Effector memory CD4-positive, alpha-beta T cell (primary cell): ENCODE results near the gene TMEM215.

Source experiments
- DNase-seq, 3 donors: peaks; one replicate each; pipeline ENCODE4 v3.0.0-alpha.2; 2020
- H3K27ac ChIP-seq: 2 replicates; pipeline ENCODE4 v1.7.0; 2013; ENCODE audit warnings: mild to moderate bottlenecking, low read length, moderate library complexity; ENCODE audit not compliant: insufficient read depth, poor library complexity, severe bottlenecking
- H3K27me3 ChIP-seq: replicated peaks from 2 replicates; pipeline ENCODE4 v1.7.0; 2013; ENCODE audit warnings: mild to moderate bottlenecking, low read length; ENCODE audit not compliant: insufficient read depth, control insufficient read depth, poor library complexity, severe bottlenecking
- H3K36me3 ChIP-seq: 2 replicates; pipeline ENCODE4 v1.7.0; 2013; ENCODE audit warnings: mild to moderate bottlenecking, low read length, moderate library complexity; ENCODE audit not compliant: control insufficient read depth, insufficient read depth
- H3K4me1 ChIP-seq: 2 replicates; pipeline ENCODE4 v1.7.0; 2013; ENCODE audit warnings: low read length, mild to moderate bottlenecking; ENCODE audit not compliant: control insufficient read depth, insufficient read depth, poor library complexity, severe bottlenecking
- H3K4me3 ChIP-seq: 2 replicates; pipeline ENCODE4 v1.7.0; 2013; ENCODE audit warnings: low read length, low read depth, mild to moderate bottlenecking; ENCODE audit not compliant: insufficient read depth, poor library complexity, severe bottlenecking
- H3K9me3 ChIP-seq: 2 replicates; pipeline ENCODE4 v1.7.0; 2013; ENCODE audit warnings: mild to moderate bottlenecking, low read length, moderate library complexity; ENCODE audit not compliant: control insufficient read depth

Gene TMEM215

GRCh38 chr9:32825203-32825602 is 41.9 kb downstream of the TMEM215 start:
- H3K36me3 ChIP-seq = no peaks in the 10 kb centered on the region
- H3K27ac ChIP-seq = no peak overlapping the region
- no peak overlapping the region for H3K4me3 ChIP-seq
- H3K27me3 ChIP-seq = peaks cover 3% of the 10 kb centered on the region
- no peaks in the 10 kb centered on the region for H3K4me1 ChIP-seq
- no peaks in the 10 kb centered on the region for H3K9me3 ChIP-seq
- DNase-seq = no peak

GRCh38 chr9:32828861-32829260 is 45.5 kb downstream of the TMEM215 start:
- Histone ChIP-seq H3K4me3 (no peak overlapping the region), H3K36me3 (no peaks in the 10 kb centered on the region), H3K27me3 (no peaks in the 10 kb centered on the region), H3K4me1 (no peaks in the 10 kb centered on the region), H3K9me3 (no peaks in the 10 kb centered on the region), H3K27ac (no peak overlapping the region)
- DNase-seq = no peak

- H3K4me1 ChIP-seq = no peaks in the 10 kb centered on the region
- H3K27ac ChIP-seq = no peak overlapping the region
- H3K4me3 ChIP-seq = no peak overlapping the region
- H3K9me3 ChIP-seq = no peaks in the 10 kb centered on the region
- no peaks in the 10 kb centered on the region for H3K27me3 ChIP-seq
- no peak for DNase-seq
- H3K36me3 ChIP-seq = no peaks in the 10 kb centered on the region
Measured at GRCh38 chr9:32832346-32832745, 49.0 kb downstream of the TMEM215 start.
